ENCODE results near the gene ADCK1. TPM values are rescaled to one million over a fixed set of nuclear protein-coding genes. Genes with fewer than 3 reads are reported as not detected.
A peak's percentile ranks its signal among the peaks of the same experiment; 100 is the strongest.

ADCK1 gene
- total and polyA plus RNA-seq, 9 of the 15 experiments (the other 6 are each of a cell fraction or from before 2014, with no cell fraction given) = 2.8 to 8.9 (median 4.3) TPM

DNA sequence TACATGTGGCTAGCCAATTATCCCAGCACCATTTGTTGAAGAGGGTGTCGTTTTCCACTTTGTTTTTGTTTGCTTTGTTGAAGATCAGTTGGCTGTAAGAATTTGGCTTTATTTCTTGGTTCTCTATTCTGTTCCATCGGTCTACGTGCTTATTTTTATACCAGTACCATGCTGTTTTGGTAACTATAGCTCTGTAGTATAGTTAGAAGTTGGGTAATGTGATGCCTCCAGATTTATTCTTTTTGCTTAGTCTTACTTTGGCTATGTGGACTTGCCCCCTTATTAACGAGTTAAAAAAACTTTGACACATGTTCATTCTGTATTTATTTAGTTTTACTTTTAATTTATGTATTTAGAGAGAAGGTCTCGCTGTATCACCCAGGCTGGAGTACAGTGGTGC, 120.4 kb downstream of the ADCK1 start:
- H3K36me3 ChIP-seq (ENCODE audit: control insufficient read depth, insufficient read depth, low read length) = no peaks in the 10 kb centered on the region
- H4K20me1 ChIP-seq (replicated peaks; ENCODE audit: control insufficient read depth, insufficient read depth, low read length) = no peaks in the 10 kb centered on the region
- H3K9ac ChIP-seq (ENCODE audit: insufficient read depth in 1 of 2, low read depth in 2 of 2, low read length in 2 of 2) = no peak overlapping the region
- in situ Hi-C loops (cut with MboI) = no loop called here
- no peak overlapping the region for H2AFZ ChIP-seq (ENCODE audit: low read depth, low read length)
- no peak for DNase-seq (ENCODE audit: extremely low read depth in 1 of 4, low spot score in 3 of 4)
- FAIRE-seq = no peak
- no peak overlapping the region for H3K4me2 ChIP-seq (ENCODE audit: insufficient read depth, low read length)
- ChIA-PET POLR2A (no interaction called here), CTCF (ENCODE audit: low intra/inter-chr PET ratio) (no interaction called here)
- no peaks in the 10 kb centered on the region for H3K9me1 ChIP-seq (ENCODE audit: control insufficient read depth, insufficient read depth, low read length)
- H3K4me3 ChIP-seq = no peak overlapping the region
- TF ChIP-seq RBM25 (IDR thresholded peaks at IDR 0.05; ENCODE audit: low read depth, low read length, severe bottlenecking) (peak; percentile 69), CBX3 (IDR thresholded peaks at IDR 0.05; ENCODE audit: borderline replicate concordance in 1 of 2, low read length in 2 of 2) (0 out of 3 replicates have a peak, but pooled peaks of 1 of the 2 experiments have one; percentile 19), ZNF778 (CRISPR knock-in tag; IDR thresholded peaks at IDR 0.05) (no peak), MYBL2 (IDR thresholded peaks at IDR 0.05; ENCODE audit: low read depth) (no peak), MYBL2 (CRISPR knock-in tag; IDR thresholded peaks at IDR 0.05; ENCODE audit: borderline replicate concordance) (no peak), BCOR (IDR thresholded peaks at IDR 0.05) (peak; percentile 67), KDM1A (IDR thresholded peaks at IDR 0.05) (0 out of 4 replicates have a peak, but pooled peaks of 1 of the 2 experiments have one; percentile 47)
- H3K4me1 ChIP-seq (replicated peaks in 1 of 2; ENCODE audit: control insufficient read depth in 2 of 2, insufficient read depth in 2 of 2, low read length in 2 of 2) = peaks cover 49 to 66% of the 10 kb centered on the region in 2 experiments
- ATAC-seq = no peak
- no peaks in the 10 kb centered on the region for H3K9me3 ChIP-seq (replicated peaks; ENCODE audit: control insufficient read depth, insufficient read depth, low read depth, low read length)
- H3K79me2 ChIP-seq (ENCODE audit: control insufficient read depth, insufficient read depth, low read length) = no peaks in the 10 kb centered on the region
- no peaks in the 10 kb centered on the region for H3K27me3 ChIP-seq (ENCODE audit: control insufficient read depth in 2 of 2, insufficient read depth in 2 of 2, low read length in 2 of 2)
- 82% methylated on average over 5 of the region's 5 CpGs for WGBS (ENCODE audit: insufficient coverage, low coverage, missing lambda C conversion rate)
- no peak overlapping the region for H3K27ac ChIP-seq (ENCODE audit: extremely low read depth, low read depth, low read length)
- intact Hi-C loops (cut with micrococcal nuclease) = no loop called here
- no TSS peak for BruUV-seq (replicated peaks)

DNA sequence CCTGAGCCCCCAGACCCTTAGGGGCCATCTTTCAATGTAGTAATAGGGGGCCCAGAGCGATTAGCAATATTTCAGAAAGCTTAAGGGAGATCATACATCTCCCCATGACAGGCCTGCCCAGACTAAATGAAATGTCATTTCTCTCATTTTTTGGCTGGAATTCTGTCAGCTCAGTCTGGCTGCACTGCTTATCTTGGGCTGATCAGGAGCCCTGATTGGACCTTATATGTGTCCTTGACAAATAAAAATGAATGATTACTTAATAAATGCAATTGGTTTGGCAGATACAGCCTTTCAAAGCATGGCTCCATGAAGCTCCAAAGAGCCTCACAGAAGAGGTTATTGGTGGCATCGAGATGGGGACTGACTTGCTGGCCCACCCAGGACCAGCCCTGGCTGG, 121.9 kb downstream of the ADCK1 start:
- H3K4me2 ChIP-seq (ENCODE audit: insufficient read depth, low read length) = no peak overlapping the region
- ChIA-PET CTCF (ENCODE audit: low intra/inter-chr PET ratio) (no interaction called here), POLR2A (interaction anchor here (1.7 to 2.0 kb wide), 2 partner anchors 8 to 29 kb away, joined by 4 to 9 read pairs; no protein-coding TSS in a partner anchor)
- no peaks in the 10 kb centered on the region for H3K36me3 ChIP-seq (ENCODE audit: control insufficient read depth, insufficient read depth, low read length)
- no peak overlapping the region for H3K4me3 ChIP-seq
- ATAC-seq = no peak
- H3K79me2 ChIP-seq (ENCODE audit: control insufficient read depth, insufficient read depth, low read length) = no peaks in the 10 kb centered on the region
- H3K4me1 ChIP-seq (replicated peaks in 1 of 2; ENCODE audit: control insufficient read depth in 2 of 2, insufficient read depth in 2 of 2, low read length in 2 of 2) = peaks cover 49 to 62% of the 10 kb centered on the region in 2 experiments
- intact Hi-C loops (cut with micrococcal nuclease) = loop anchor here (2.0 kb wide), 1 partner anchor 59 kb away; no protein-coding TSS in a partner anchor
- no TSS peak for BruUV-seq (replicated peaks)
- in situ Hi-C loops (cut with MboI) = no loop called here
- TF ChIP-seq ZFX (CRISPR knock-in tag; IDR thresholded peaks at IDR 0.05) (no peak), CBX1 (IDR thresholded peaks at IDR 0.05; ENCODE audit: low read depth) (no peak), MEIS2 (IDR thresholded peaks at IDR 0.05; ENCODE audit: partially characterized antibody) (peak; percentile 53)
- TF ChIP-seq, protein P1, sequence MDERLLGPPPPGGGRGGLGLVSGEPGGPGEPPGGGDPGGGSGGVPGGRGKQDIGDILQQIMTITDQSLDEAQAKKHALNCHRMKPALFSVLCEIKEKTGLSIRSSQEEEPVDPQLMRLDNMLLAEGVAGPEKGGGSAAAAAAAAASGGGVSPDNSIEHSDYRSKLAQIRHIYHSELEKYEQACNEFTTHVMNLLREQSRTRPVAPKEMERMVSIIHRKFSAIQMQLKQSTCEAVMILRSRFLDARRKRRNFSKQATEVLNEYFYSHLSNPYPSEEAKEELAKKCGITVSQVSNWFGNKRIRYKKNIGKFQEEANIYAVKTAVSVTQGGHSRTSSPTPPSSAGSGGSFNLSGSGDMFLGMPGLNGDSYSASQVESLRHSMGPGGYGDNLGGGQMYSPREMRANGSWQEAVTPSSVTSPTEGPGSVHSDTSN (CRISPR knock-in tag; IDR thresholded peaks at IDR 0.05; ENCODE audit: low read depth) = no peak
- TF ChIP-seq, protein P1 (tag; conservative IDR thresholded peaks at IDR 0.05; ENCODE audit: low read depth) = peak; percentile 75
- H2AFZ ChIP-seq (ENCODE audit: low read depth, low read length) = no peak overlapping the region
- H3K27ac ChIP-seq (ENCODE audit: extremely low read depth, low read depth, low read length) = peak overlapping the region; percentile 54
- H3K27me3 ChIP-seq (ENCODE audit: control insufficient read depth in 2 of 2, insufficient read depth in 2 of 2, low read length in 2 of 2) = no peaks in the 10 kb centered on the region
- 56% methylated on average over 2 of the region's 2 CpGs for WGBS (ENCODE audit: insufficient coverage, low coverage, missing lambda C conversion rate)
- FAIRE-seq = no peak
- no peaks in the 10 kb centered on the region for H4K20me1 ChIP-seq (replicated peaks; ENCODE audit: control insufficient read depth, insufficient read depth, low read length)
- H3K9ac ChIP-seq (ENCODE audit: insufficient read depth in 1 of 2, low read depth in 2 of 2, low read length in 2 of 2) = peak overlapping the region in 1 of 2 experiments; percentile 73; a peak in 2 of 4 replicates
- no peaks in the 10 kb centered on the region for H3K9me1 ChIP-seq (ENCODE audit: control insufficient read depth, insufficient read depth, low read length)
- no peak for DNase-seq (ENCODE audit: extremely low read depth in 1 of 4, low spot score in 3 of 4)
- no peaks in the 10 kb centered on the region for H3K9me3 ChIP-seq (replicated peaks; ENCODE audit: control insufficient read depth, insufficient read depth, low read depth, low read length)

Data from K562 (cell line).